HG02938 (cell line): ENCODE data around the gene BEST1.
A peak's percentile ranks its signal among the peaks of the same experiment; 100 is the strongest.
"Not testable (repeated sequence)": the region's sequence is repeated elsewhere in the genome, so short reads cannot be mapped to it uniquely, and the experiment has no call there.

ENCODE experiments used
- ATAC-seq: cut with Tn5 transposase; IDR thresholded peaks from one replicate; pipeline ENCODE4 v1.9.1; 2021; ENCODE audit warnings: mild to moderate bottlenecking, moderate library complexity; ENCODE audit not compliant: unreplicated experiment

Gene BEST1

DNA sequence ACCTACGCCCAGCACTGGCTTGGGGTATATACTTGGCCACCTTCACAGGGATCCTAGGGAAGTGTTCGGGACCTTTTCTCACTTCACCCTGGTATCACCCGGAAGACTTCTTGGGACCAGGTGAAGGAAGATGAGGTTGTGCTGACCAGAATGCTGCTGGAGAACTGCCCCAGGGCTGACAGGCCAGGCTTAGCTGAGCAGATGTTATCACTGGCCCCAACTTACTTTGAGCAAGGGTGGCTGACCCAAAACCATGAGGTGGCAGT is 12.8 kb downstream of the BEST1 start:
- no peak for ATAC-seq

DNA sequence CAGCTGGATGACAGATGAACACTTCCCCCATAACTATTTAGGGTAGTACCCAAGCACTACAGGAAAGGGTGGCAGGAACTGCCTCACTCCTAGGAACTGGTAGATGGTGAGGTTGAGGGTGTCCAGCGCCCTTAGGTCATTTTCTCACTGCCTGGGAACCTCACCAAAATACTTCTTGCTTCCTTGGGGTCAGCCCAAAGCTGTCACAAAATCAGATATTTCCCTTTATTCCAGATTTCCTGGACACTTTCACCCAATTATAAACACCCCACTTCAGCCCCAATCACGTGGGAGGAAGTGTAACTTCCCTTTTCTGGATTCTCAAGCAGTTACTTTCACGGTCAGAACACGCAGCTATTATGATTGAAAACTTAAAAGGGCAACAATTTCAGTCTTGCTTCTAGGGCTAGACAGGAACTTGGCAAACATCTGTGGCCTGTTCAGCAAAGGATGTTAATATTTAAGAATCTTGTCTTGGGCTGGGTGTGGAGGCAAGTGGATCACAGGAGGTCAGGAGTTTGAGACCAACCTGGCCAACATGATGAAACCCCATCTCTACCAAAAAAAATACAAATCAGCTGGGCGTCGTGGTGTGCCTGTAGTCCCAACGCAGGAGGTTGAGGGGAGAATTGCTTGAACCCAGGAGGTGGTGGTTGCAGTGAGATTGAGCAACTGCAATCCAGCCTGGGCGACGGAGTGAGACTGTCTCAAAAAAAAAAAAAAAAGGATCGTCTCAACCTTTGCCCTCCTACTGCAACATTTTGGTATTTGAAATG is 13.3 kb downstream of the BEST1 start:
- no peak for ATAC-seq

DNA sequence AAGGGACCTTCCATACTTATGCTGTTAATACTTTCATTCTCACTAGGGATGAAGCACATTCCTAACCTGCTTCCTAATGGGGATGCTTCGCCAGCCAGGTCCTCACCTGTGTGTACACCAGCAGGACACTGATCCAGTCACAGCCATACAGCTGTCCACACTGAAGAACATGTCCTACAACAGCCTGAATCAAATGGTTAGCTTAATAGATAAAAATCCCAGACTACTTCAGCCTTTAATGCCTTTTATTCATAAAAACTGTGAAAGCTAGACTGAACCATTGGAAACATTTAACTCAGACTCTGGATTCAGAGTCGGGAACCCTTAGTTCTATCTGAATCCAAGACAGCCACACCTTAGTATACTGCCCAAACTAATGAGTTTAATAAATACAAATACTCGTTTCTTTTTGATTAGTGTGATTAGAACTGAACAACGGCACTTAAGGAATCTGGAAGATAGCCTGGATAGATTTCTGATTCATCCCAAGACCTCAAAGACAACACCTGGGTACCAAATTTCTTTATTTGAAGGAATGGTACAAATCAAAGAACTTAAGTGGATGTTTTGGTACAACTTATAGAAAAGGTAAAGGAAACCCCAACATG is 14.0 kb downstream of the BEST1 start:
- ATAC-seq, result no peak

DNA sequence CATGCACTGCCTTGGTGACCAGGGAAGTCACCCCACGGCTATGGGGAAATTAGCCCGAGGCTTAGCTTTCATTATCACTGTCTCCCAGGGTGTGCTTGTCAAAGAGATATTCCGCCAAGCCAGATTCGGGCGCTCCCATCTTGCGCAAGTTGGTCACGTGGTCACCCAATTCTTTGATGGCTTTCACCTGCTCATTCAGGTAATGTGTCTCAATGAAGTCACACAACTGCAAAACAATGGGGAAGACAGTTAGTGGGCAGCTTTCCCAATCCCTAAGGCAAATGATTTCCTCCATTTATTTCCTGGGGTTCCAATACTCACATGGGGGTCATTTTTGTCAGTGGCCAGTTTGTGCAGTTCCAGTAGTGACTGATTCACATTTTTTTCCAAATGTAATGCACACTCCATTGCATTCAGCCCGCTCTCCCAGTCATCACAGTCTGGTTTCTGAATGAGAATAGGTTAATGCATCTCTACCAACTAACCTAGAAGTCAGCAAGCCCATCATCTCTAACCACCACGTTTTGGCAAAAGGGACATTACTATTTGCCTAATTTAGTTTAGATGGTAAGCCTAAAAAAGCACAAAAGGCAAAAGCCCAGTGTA is 14.6 kb downstream of the BEST1 start:
- ATAC-seq, result not testable (repeated sequence)

DNA sequence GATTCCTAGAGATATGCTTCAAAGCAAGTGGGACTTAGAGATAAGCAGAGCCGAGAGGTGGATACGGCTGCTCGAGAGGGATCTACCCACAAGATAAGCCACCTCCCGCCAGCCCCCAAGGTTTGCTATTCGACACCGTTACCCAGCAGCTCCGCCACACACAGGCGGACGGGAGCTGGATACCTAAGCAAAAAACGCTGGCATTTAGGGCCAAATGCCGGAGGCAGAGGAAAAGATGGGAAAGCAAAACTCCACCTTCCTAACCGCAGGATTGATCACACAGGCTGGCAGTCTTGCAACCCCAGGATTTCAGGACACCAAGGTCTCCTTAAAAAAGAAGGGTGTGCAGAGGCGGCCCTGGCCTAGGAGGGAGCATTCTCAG is 16.6 kb downstream of the BEST1 start:
- no peak for ATAC-seq

DNA sequence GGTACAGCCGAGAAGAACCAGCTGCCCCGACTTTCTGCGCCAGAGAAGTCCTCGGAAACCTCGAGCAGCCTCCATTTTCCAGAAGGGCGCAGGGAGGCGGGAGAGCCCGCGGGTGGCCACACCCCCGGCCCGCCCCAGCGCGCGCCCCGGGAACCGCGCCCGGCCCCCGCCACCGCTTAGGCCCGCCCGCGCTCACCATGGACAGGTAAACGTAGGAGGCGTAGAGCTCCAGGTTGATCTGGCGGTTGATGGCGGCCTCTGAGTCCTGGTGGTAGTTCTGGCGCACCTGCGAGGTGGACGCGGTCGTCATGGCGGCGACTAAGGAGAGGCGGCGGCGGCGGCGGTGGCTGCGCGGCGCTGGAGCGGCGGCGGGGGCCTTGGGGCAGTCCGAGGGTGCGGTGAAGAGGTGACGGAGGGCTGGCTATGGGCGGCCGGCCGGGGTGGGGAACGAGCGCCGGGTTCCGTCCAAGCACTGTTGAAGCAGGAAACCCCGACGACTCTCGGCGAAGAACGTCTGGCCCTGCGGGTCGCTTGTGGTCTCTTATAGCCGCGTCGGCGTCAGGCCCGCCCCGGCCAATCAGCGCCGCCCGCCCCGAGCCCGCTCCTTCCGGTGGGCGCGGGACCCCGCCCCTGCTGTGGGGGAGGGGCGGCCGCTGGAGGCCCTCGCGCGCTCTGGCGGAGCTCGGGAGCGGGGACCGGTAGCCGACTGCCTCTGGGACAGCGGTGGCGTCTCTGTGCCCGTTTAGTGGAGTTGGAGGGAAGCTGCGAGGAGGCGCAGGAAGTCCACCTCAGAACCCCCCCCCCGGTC is 17.2 kb downstream of the BEST1 start, which contains the start of gene FTH1:
Gene FTH1 (minus strand): TSS at position 519 of the 808 bp plus-strand sequence. CDS start 209 bp downstream, at position 310.
- peak; percentile 45 for ATAC-seq

DNA sequence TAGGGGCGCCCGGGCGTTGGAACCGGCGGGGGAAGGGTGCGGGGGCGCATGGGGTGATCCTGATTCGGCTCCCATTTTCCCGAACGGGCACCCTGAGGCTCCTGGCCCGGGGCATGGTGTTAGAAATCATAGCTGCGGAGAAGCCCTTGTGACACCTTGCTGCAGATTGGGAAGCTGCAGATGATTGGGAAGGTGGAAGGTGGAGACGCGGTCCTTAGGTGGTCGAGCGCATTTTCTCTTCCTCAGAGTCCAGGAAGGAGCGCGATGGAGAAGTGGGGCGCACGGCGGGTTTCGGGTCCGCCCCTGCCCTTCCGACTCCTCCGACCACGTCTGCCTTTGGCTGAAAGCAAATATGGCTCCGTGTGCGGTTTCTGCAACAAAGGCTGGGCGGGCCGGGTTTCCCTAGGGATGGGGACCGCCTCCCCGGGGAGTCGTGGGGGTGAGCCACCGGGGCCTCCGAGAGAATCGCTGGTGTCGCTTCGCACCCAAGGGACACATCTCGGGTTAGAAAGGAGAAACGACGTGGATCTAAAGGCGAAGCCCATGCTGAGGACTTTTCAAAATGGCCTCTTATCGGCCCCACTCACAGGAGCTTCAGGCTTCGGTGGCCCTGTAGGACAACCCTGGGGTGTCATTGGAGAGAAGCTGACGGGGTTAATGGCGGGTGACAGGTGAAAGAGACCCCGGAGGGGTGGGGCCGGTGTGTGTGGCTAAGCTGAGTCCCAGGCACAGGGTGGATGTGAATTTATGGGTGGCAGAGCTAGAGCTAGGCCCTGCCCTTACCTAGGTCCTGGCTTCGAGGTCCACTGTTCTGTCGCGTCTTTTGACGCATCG is 18.0 kb downstream of the BEST1 start:
- ATAC-seq, result peak; percentile 24

DNA sequence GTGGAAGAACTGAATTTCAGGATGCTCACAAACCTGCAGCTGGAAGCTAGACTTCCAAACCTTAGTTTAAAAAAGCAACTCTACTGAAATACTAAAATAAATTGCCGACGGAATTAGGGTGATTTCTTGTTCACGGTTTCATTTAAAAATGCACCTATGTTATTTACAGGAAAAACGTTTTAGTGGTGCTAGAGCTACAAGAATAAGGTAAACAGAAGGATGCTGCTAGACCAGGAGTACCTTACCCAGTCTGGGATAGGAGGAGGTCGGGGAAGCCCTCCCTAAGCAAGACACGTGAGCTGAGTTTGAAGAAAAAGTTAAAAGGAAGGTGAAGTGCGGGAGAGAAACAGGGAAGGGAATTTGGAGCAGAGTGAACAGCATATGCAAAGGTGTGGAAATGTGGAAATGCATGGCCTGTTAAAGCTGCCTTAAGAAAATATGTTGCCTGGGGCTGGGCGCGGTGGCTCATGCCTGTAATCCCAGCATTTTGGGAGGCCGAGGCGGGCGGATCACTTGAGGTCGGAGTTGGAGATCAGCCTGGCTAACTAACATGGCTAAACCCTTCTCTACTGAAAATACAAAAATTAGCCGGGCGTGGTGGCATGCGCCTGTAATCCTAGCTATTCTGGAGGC is 18.7 kb downstream of the BEST1 start:
- no peak for ATAC-seq

DNA sequence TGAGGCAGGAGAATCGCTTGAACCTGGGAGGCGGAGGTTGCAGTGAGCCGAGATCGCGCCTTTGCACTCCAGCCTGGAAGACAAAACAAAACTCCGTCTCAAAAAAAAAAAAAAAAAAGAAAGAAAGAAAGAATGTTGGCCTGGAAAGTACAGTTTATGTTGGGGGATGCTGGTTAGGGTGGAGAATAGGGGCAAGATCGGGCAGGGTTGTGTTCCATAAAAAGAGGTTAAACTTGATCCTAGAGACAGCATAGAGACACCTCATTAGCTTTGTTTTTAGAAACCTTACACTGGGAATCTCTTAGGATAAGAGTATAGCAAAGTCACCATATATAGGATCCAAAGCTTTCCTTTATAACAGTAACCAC is 19.2 kb downstream of the BEST1 start:
- no peak for ATAC-seq

DNA sequence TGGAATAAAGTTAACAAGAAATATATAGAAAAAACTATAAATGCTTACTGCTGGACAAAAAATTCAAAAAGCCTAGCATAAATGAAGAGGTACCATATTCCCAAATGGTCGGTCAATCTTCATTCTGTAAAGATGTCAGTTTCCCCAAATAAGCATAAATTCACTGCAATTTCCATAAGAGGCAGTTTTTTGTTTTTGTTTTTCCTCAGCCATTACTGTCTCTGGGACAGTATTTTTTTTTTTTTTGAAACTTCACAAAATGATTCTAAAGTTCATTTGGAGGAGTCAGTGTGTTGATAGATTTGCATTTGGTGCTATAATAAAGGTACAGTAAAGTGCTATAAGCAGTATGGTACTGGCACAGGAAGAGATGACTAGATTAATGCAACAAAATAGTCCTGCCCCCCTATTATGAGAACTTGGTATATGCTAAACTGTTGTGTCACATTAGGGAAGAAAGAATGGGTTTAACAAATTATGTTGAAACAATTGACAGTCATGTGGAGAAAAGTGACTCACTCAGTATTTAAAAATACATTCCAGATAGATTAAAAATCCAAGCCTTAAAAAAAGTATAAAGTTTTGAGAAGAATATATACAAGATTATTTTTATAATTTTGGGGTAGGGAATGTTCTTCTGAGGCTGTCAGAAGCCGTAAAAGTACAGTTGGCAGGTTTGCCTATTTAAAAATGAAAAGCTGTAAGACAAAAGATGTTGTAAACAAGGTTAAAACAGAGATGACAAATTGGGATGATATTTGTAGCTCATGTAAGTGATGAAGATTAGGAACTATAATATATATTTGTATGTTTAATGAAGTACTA is 19.9 kb downstream of the BEST1 start:
- ATAC-seq, result no peak

DNA sequence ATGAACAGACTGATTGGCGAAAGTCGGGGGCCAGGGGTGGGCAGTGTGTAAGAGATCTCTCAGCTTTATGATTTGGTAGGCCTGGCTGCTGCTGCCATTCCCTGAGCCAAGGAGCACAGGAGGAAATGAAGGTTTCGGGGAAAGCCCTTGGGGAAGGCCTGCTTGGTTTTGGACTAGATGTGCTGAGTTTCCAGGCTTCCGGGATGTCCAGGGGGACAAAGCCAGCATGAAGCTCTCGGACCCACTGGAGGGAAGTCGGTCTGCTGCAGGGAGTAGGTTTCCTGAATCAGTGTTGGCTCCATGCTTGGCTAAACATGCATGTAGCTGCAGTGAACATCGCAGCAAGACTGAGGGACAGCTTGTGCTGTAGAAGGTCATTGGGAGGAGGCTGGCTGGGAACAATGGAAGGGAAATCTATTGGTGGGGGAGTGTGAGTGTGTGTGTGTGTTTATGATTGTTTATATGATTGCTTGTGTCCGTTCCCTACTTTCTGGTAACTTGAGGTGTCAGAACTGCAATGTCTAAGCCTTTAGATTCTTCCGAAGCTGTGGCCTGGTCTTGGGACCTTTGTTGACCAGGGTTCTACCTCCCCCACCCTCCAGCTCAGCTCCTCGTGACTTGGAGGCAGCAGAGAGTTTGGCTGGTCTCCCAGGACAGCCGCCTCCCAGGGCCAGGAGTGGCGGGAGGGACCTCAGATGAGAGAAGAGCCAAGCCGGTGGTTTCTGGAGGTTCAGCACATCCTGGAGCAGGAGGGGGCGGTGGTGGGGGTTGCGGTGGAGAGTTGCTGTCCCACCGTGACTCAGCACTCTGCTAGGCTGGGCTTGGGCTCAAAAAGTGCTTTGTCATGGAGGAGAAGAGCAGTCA is 21.3 kb downstream of the BEST1 start:
- no peak for ATAC-seq

DNA sequence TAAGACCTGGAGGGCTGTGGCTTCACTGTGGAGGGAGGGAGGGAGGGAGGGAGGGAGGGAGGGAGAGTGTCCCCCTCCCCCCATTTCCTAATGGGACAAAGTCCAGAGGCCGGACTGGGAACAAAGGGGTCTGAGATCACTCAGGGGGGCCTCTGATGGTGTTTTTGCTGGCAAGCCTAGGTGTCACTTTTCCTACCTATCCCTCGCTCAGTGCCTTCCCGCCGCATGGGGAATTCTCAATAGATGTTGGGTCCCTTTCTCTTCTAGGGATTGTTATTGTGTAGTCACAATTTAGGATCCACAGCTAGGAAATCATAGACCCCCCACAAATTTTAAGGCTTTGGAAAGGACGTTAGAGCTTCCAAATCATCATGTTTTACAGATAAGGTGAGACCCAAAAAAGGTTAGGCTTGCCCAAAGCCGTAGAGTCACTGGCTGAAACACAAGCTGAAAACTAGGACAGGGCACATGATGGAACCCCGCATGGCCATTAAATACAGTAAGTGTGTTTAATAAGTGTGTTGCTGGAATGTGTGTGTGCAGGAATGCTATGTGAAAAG is 22.0 kb downstream of the BEST1 start:
- no peak for ATAC-seq

DNA sequence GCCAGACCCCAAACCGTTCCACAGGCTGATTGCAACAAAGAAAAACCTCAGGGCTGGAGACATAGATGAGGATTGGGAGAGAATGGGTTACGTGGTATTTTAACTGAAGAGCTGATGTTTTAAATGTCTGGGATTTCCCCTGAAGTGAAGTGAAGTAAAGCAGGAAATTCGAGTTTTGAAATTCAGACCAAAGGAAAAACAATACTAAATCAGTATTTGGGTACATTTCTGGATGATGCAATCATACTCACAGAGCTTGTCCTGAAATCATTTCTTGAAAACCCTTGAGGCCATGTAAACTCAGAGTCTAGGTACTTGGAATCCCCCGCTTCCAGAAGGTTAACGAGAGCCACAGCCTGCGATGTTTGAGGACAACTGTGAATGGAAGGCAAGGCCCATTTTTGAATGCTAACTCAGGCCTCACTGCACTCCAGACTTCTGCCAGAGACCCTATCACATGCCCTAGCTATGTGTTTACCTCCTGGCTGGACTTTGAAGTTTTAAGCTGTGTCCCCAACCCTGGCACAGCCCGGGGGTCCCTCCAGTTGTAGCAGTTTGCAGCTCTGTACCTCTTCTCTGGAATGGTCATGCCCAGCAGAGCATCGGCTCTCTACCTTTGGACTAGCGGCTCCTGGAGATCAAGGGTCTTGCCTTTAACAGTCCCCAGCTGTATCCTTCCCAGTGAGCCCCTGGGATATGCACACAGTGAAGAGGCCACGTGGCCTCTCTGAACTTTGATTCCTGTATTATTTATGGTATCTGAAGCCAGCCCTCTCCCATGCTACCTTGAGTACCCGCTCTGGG is 22.7 kb downstream of the BEST1 start:
- ATAC-seq, result no peak

DNA sequence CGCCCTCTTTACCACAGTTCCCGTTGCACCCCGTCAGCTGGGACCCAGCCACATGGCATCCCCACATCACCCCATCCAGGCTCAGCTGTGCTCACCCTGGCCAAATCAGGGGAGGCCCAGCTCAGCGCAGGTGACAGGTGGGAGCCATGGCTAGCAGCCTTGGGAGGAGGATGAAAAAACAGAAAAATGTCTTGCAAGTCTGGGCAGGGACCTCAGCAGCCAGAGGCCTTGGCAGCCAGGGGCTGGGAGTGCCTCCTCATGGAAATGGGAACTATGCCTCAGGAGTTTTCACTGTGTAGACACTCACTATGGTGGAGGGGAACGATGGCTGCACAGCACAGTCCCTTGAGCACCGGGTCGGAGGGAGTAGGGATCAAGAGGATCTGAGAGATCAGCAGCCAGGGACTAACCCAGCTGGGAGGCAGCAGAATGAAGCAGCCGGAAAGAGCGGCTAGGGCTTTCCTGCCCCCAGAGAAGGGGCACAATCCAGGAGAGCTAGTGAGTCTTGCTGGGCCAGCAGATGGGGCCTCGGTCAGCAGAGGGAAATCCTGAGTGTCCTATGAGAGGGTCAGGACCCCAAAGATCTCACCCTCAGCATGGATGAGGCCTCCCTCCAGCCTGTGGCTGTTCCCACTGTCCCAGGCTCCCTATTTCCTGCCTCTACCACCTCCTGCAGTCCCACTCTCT is 23.5 kb downstream of the BEST1 start:
- no peak for ATAC-seq

DNA sequence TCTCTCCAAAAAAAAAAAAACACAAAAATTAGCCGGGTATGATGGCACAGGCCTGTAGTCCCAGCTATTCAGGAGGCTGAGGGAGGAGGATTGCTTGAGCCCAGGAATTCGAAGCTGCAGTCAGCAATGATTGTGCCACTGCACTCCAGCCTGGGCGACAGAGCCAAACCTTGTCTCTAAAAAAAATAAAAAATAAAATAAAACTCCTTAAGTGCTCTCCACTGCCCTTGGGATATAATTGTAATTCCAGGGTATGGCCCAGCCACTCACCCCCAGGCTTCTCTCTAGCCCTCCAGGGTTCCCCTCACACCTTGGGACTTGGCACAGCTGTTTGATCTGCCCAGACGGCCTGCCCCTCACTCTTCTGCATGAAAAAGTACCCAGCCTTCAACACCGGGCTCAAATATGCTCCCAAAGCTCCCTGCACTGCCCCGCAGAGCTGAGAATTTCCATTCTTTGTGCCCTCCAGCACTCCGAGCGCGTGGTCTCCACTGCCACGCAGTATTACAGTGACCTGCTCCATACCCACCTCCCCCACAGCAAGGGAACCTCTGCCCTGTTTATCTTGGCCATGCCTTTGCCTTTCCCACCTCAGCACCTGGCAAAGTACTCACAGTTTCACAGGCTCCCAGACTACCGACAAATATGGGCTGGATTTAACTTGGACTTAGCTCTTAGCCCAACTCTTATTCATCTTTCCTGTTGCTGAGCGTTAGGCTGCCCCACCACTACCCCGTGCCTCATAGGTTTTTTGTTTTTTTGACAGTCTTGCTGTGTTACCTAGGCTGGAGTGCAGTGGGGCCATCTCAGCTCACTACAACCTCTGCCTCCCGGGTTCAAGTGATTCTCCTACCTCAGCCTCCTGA is 24.8 kb downstream of the BEST1 start:
- no peak for ATAC-seq
